ENCODE results near the gene SMYD5.

DNA sequence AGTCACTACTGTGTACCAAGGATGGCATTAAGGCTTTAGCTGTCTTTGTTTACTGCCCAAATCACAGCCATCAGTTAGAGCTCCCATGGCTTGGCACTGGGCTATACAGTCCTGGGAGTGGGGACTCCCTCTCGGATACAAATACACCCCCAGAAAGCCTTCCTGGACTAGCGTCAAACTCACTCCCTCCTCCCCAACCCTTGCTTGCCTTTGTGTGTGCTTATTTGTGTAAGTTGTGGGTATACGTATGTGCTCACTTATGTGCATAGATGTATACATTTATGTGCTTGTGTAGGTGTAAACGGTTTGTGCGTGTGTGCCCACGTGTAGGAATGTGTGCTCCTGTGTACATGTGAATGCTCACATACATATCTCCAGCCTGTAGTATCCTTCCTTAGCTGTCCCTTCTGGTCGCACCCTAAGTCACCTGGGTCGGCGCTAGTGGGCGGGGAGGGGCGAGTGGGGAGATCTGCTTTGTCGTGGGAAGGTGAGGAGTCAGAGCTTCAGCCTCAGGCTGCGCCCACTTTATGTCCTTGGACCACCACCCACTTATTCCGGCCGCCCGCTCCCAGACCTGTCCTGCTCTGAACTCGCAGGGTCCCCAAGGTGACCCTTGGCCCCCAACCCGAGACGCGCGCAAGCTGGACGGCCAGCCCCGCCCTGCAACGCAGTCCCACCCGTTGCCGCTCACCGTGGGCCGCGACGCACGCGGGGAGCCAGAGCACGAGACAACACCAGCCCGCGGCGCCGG, 18.5 kb downstream of the SMYD5 start:
- TF ChIP-seq, protein P1, sequence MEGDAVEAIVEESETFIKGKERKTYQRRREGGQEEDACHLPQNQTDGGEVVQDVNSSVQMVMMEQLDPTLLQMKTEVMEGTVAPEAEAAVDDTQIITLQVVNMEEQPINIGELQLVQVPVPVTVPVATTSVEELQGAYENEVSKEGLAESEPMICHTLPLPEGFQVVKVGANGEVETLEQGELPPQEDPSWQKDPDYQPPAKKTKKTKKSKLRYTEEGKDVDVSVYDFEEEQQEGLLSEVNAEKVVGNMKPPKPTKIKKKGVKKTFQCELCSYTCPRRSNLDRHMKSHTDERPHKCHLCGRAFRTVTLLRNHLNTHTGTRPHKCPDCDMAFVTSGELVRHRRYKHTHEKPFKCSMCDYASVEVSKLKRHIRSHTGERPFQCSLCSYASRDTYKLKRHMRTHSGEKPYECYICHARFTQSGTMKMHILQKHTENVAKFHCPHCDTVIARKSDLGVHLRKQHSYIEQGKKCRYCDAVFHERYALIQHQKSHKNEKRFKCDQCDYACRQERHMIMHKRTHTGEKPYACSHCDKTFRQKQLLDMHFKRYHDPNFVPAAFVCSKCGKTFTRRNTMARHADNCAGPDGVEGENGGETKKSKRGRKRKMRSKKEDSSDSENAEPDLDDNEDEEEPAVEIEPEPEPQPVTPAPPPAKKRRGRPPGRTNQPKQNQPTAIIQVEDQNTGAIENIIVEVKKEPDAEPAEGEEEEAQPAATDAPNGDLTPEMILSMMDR (IDR thresholded peaks at IDR 0.05): no peak
- no peak for TF ChIP-seq POLR2AphosphoS5 (IDR thresholded peaks at IDR 0.05)
- no peak for TF ChIP-seq POLR2A (IDR thresholded peaks at IDR 0.05)
- TF ChIP-seq EP300 (IDR thresholded peaks at IDR 0.05): no peak
